ENCODE results near the gene SPTLC3. TPM values are rescaled to one million over a fixed set of nuclear protein-coding genes. Genes with fewer than 3 reads are reported as not detected.
"Not testable (repeated sequence)": the region's sequence is repeated elsewhere in the genome, so short reads cannot be mapped to it uniquely, and the experiment has no call there.

SPTLC3 gene
- total RNA-seq, 1 experiment from 2014 or later: 10.7 TPM

DNA sequence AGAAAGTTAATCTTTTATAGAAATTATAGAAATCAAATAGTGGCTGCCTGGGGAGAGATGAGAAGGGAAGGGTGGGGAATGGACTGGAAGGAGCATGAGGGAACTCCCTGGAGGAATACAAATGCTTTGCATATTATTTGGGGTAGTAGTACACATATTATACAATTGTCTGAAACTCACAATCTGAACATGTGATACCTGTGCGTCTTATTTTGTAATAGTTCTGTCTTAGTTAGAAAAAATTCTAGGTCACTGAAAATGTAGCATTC is 30.7 kb upstream of the SPTLC3 start:
- intact Hi-C loops (cut with micrococcal nuclease; ENCODE audit: unreplicated experiment): loop anchor here (10.0 kb wide), 2 partner anchors 327 to 1077 kb away; no protein-coding TSS in a partner anchor

DNA sequence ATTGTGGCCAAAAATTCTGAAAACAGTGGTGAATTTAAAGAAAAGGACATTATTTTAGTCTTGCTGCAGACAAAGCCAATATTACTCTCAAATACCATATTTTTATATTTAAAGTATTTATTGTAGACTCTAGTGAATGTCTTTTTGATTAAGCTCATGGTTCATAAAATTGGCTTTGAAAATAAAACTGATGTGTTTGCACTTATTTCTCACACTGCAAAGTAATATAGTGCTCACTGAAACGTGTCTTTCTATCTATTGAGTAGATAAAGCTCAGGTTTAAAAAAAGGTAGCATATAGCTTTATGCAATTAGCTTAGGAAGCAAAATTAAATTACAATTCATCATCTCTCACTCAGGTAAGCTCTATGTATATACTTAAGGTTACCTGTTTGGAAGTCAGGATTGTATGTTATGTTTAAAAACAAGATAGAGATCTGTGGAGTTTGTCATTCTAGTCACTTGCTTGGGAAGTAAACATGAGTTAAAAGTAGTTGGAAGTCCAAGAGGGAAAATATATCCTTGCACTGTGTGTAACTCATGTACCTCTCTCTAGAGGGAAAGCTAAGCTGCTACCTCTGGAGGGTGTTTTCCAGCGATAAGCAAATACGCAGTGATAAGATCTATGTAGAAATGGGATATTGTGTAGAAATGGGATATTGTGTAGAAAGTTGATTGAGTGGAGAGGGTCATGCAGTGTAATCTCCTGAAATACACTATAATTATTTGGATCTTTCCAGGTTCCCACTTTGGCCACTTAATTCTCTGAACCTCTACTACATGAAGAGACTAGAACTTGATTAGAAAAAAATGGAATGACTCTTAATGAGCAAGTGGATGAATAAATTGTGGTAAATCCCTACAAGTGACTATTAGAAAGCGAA is 29.9 kb upstream of the SPTLC3 start:
- intact Hi-C loops (cut with micrococcal nuclease; ENCODE audit: unreplicated experiment): loop anchor here (10.0 kb wide), 2 partner anchors 326 to 1076 kb away; no protein-coding TSS in a partner anchor

More for the DNA sequence above, 30.7 kb upstream of the SPTLC3 start:
- no peaks in the 10 kb centered on the region for H3K9me3 ChIP-seq (ENCODE audit: insufficient read depth, low read depth)
- no peak for DNase-seq
- H3K36me3 ChIP-seq (ENCODE audit: low read depth): no peaks in the 10 kb centered on the region
- no peak overlapping the region for H3K27ac ChIP-seq
- CTCF ChIA-PET: no interaction called here
- H3K27me3 ChIP-seq (ENCODE audit: insufficient read depth, low read depth): no peaks in the 10 kb centered on the region
- no peaks in the 10 kb centered on the region for H3K9me2 ChIP-seq (ENCODE audit: insufficient read depth)
- no peaks in the 10 kb centered on the region for H3F3A ChIP-seq (ENCODE audit: insufficient read depth, low read depth)
- no peaks in the 10 kb centered on the region for H4K20me1 ChIP-seq (ENCODE audit: insufficient read depth)
- H3K79me2 ChIP-seq (ENCODE audit: low read depth): no peaks in the 10 kb centered on the region
- H2AFZ ChIP-seq: no peak overlapping the region
- TF ChIP-seq, protein P1, sequence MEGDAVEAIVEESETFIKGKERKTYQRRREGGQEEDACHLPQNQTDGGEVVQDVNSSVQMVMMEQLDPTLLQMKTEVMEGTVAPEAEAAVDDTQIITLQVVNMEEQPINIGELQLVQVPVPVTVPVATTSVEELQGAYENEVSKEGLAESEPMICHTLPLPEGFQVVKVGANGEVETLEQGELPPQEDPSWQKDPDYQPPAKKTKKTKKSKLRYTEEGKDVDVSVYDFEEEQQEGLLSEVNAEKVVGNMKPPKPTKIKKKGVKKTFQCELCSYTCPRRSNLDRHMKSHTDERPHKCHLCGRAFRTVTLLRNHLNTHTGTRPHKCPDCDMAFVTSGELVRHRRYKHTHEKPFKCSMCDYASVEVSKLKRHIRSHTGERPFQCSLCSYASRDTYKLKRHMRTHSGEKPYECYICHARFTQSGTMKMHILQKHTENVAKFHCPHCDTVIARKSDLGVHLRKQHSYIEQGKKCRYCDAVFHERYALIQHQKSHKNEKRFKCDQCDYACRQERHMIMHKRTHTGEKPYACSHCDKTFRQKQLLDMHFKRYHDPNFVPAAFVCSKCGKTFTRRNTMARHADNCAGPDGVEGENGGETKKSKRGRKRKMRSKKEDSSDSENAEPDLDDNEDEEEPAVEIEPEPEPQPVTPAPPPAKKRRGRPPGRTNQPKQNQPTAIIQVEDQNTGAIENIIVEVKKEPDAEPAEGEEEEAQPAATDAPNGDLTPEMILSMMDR (conservative IDR thresholded peaks at IDR 0.05): no peak
- no peak for TF ChIP-seq EZH2 (IDR thresholded peaks at IDR 0.05; ENCODE audit: low read depth)
- H3K4me3 ChIP-seq: no peak overlapping the region
- POLR2A ChIA-PET (ENCODE audit: unreplicated experiment): no interaction called here
- no peak overlapping the region for H3K4me2 ChIP-seq
- BruUV-seq (replicated peaks): no TSS peak
- H3K4me1 ChIP-seq (replicated peaks; ENCODE audit: insufficient read depth): peaks cover 19% of the 10 kb centered on the region

DNA sequence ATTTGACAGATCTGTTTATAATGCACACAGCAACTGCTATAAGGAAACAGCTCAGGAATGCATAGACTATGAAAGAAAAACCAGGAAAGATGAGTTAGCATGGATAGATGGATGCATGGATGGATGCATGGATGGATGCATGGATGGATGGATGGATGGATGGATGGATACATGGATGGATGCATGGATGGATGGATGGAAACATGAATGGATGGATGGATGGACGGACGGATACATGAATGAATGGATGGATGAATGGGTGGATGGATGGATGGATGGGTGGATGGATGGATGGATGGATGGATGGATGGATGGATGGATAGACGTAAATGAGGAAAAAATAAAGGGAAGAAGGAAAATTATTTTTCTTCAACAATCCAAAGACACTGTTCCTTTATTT is 29.1 kb upstream of the SPTLC3 start:
- peaks cover 30% of the 10 kb centered on the region for H3K4me1 ChIP-seq (replicated peaks; ENCODE audit: insufficient read depth)
- H3K9me3 ChIP-seq (ENCODE audit: insufficient read depth, low read depth); H3K4me2 ChIP-seq; H3K27me3 ChIP-seq (ENCODE audit: insufficient read depth, low read depth); H3K9me2 ChIP-seq (ENCODE audit: insufficient read depth); POLR2A ChIA-PET (ENCODE audit: unreplicated experiment); H2AFZ ChIP-seq; H3K27ac ChIP-seq; H3K36me3 ChIP-seq (ENCODE audit: low read depth); H3K4me3 ChIP-seq; BruUV-seq (replicated peaks); H3F3A ChIP-seq (ENCODE audit: insufficient read depth, low read depth); H4K20me1 ChIP-seq (ENCODE audit: insufficient read depth); H3K79me2 ChIP-seq (ENCODE audit: low read depth); DNase-seq: not testable (repeated sequence)
- intact Hi-C loops (cut with micrococcal nuclease; ENCODE audit: unreplicated experiment): loop anchor here (10.0 kb wide), 2 partner anchors 325 to 1075 kb away; no protein-coding TSS in a partner anchor
- CTCF ChIA-PET: interaction anchor here (0.6 kb wide), 1 partner anchor 9 kb away, joined by 3 read pairs; no protein-coding TSS in a partner anchor

More for the DNA sequence above, 29.9 kb upstream of the SPTLC3 start:
- no peaks in the 10 kb centered on the region for H3K36me3 ChIP-seq (ENCODE audit: low read depth)
- H2AFZ ChIP-seq: no peak overlapping the region
- H3K9me3 ChIP-seq (ENCODE audit: insufficient read depth, low read depth): no peaks in the 10 kb centered on the region
- H3F3A ChIP-seq (ENCODE audit: insufficient read depth, low read depth): no peaks in the 10 kb centered on the region
- BruUV-seq (replicated peaks): no TSS peak
- TF ChIP-seq, protein P1 (conservative IDR thresholded peaks at IDR 0.05): no peak
- TF ChIP-seq EZH2 (IDR thresholded peaks at IDR 0.05; ENCODE audit: low read depth): no peak
- no peaks in the 10 kb centered on the region for H3K79me2 ChIP-seq (ENCODE audit: low read depth)
- no peak overlapping the region for H3K4me2 ChIP-seq
- no peaks in the 10 kb centered on the region for H4K20me1 ChIP-seq (ENCODE audit: insufficient read depth)
- no peak overlapping the region for H3K27ac ChIP-seq
- no peak overlapping the region for H3K4me3 ChIP-seq
- H3K4me1 ChIP-seq (replicated peaks; ENCODE audit: insufficient read depth): peaks cover 22% of the 10 kb centered on the region
- POLR2A ChIA-PET (ENCODE audit: unreplicated experiment): interaction anchor here (0.6 kb wide), 1 partner anchor 31 kb away, joined by 11 read pairs; no protein-coding TSS in a partner anchor
- no peak for DNase-seq
- no peaks in the 10 kb centered on the region for H3K9me2 ChIP-seq (ENCODE audit: insufficient read depth)
- CTCF ChIA-PET: no interaction called here
- no peaks in the 10 kb centered on the region for H3K27me3 ChIP-seq (ENCODE audit: insufficient read depth, low read depth)
